GM19452 (cell line): ENCODE measurements around the gene ACVR1.
"Not testable (repeated sequence)": the region's sequence is repeated elsewhere in the genome, so short reads cannot be mapped to it uniquely, and the experiment has no call there.

Experiments used
- ATAC-seq: cut with Tn5 transposase; IDR thresholded peaks from one replicate; pipeline ENCODE4 v1.9.1; 2021; ENCODE audit not compliant: unreplicated experiment

Gene ACVR1

DNA sequence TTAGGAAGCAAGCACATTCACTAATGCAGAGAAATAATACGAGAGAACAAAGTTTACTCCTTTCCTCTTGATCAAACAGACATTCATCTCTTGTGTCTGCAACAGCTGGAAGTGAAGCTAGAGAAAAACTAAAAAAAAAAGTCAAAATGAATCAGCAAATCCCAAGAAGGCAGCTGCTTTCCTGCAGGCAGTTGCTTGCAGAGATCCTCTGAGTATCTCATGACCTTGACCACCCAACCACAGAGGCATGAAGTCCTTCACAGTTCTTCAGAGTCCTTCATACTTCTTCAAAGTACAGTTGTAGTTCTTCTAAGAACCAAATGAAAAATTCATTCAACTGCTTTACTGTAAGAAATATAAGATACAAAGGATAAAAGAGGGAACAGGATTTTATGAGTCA, 150.3 kb downstream of the ACVR1 start:
- no peak for ATAC-seq

DNA sequence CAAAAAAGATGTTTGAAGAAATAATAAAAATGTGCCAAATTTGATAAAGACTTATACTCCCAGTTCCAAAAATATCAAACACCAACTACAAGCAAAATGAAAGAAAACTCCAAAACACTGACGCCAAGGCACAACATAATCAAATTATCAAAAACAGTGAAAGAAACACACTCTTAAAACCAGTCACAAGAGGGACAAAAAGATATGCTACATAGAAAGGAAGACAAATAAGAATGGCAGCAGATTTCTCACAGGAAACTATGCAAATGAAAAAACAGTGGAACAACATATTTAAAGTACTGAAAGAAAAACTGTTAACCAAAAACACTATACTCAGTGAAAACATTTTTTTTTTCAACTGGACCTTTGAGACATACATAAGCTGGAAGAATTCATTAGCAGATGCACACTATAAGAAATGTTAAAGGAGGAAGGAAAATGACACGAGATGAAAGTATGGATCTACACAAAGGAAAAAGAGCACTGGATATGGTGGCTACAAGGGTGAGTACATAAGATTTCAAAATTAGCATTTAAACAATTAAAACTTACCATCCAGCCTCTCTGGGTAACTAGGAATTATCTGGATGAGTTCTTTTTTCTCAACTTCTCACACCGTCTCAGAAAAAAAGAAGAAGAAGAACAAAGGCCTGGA, 153.4 kb downstream of the ACVR1 start:
- ATAC-seq = no peak

DNA sequence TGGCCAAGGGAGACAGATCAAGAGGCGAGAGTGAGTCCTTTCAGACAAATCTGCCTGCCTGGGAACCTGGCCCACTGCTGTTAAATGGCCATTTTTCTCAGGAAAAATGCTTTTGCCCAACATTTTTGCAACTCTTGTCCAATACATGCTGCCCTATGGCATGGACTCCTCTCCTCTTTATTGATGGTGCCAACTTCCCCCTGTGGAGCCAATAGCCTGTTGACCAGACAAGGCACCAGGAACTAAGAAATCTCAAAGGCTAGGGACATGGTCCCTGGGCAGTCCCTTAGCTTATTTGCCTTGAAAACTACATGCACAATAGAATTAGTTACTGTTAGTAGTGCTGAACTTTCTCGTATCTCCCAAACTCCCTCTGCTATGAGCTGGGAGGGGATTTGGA, 155.6 kb downstream of the ACVR1 start:
- no peak for ATAC-seq

DNA sequence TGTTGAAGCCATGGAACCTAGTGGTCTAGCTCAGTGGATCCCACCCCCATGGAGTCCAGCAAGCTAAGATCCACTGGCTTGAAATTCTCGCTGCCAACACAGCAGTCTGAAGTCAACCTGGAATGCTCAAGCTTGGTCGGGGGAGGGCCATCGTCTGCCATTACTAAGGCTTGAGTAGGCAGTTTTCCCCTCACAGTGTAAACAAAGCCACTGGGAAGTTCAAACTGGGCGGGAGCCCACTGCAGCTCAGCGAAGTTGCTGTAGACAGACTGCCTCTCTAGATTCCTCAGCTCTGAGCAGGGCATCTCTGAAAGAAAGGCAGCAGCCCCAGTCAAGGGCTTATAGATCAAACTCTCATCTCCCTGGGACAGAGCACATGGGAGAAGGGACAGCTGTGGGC, 171.5 kb downstream of the ACVR1 start:
- not testable (repeated sequence) for ATAC-seq

DNA sequence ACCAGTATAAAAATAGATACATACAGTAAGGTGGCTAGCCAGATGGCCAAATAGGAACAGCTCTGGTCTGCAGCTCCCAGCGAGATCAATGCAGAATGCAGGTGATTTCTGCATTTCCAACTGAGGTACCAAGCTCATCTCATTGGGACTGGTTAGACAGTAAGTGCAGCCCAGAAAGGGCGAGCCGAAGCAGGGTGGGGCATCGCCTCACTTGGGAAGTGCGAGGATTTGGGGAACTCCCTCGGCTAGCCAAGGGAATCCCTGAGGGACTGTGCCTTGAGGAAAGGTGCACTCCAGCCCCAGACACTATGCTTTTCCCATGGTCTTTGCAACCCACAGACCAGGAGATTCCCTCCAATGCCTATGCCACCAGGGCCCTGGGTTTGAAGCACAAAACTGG, 172.0 kb downstream of the ACVR1 start:
- ATAC-seq = not testable (repeated sequence)

DNA sequence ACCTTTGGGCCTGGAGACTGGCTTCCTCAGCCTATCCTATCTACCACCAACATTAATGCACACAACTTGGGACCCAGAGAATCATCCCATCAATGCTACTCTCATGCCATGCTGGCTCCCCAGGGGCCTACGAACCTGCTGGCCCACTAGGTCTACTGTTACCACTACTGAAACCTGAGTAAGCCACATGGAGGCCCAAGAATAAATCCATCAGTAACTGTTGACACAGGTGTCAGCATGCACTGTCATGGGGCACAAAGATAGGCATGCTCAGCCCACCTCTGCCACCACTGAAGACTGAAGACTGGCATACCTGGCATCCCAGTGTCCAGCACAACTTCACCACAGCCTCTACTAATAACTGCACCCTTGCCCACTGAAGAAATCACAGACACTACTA, 176.3 kb downstream of the ACVR1 start:
- ATAC-seq = no peak

DNA sequence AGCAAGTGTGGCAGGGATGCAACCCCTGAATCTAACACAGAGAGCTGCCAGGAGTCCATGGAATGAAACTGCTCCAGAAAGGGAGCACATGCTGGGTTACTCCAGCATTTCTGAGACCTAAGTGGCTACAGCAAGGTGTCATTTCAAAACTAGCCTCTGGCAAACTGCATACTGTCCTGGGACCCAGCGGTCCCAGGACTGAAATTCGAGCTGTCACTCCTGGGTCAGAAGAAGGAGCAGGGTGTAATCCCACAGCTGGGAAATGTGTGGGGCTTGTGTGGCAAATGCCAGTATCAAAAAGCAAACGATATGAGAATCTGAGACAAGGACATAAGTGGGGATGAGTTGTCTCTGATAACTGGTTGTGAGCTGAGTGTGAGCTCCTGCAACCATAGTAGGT, 177.1 kb downstream of the ACVR1 start:
- no peak for ATAC-seq

DNA sequence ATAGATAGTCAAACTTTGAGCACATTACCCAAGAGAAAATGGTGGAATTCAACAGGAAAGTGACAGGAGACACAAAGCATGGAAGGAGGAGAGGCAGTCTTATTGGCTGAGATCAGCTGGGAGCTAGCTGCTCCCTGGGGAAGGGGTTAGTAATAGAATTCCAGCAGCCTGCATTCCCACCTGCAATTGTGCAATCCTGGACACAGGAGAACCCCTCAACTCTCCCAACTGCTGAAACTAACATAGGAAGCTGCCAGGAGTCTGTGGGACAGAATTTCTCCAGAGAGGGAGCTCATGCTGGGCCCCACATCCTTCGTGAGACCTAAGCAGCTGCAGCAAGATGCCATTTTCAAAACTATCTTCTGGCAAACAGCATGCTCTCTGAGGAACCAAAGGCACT, 177.7 kb downstream of the ACVR1 start:
- ATAC-seq = no peak

DNA sequence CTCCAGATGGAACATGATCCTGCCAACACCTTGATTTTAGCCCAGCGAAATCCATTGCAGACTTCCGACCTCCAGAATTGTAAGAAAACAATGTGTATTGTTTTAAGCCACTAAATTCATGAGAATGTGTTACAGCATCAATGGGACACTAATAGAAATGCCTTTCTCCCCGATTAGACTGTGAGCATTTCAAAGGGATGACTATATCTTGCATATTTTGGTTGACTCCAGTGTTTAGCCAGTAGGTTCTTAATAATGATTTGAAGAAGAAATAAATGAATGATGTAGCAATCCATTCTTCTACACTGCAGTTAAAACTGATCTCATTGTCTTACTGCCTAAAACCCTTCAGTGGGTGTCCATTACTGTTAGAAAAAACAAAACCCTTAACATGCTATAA, 180.1 kb downstream of the ACVR1 start:
- no peak for ATAC-seq

DNA sequence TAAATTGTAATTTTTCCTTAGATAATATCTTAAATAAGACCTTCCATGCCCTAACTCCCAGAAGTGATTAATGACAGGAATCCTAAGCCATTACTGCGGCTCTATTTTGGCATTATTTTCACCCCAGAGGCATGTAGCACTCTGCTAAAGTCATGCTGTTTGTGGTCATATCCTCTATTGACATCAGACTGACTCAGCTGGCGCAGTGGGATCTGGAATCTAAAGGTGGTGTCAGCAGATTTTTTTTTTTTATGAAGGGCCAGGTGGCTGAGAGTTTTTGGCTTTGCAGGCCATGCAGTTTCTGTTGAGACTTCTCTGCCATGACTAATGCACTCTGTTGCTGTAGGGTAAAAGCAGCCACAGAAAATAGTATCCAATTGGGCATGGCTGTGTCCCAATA, 183.4 kb downstream of the ACVR1 start:
- ATAC-seq = no peak

DNA sequence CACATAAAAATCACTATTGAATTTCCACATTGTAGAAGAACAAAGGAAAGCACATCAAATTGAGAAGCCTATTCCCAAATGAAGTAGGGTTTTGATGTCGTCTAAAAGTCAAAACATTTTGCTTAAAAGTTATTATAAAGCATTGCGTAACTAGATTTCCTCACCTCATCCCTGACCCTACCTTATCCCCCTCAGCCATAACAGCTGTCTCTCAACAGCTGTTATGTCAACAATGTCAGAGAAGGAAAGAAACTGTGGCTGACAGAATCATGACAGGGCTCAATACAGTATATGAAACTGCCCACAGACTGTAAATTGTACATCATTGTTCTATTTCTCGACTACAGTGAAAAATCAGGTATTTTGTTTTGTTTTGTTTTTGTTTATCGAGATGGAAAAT, 184.4 kb downstream of the ACVR1 start:
- ATAC-seq = no peak

DNA sequence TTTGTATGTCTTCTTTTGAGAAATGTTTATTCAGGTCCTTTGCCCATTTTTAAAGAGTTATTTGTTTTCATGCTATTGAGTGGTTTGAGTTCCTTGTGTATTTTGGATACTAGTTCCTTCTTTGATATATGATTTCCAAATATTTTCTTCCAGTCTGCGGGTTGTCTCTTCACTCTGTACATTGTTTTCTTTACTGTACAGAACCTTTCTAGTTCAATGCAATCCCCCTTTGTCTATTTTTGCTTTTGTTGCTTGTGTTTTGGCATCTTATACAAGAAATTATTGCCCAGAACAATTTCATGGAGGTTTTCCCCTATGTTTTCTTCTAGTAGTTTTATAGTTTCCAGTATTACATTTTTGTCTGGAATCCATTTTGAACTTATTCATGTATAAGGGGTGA, 185.0 kb downstream of the ACVR1 start:
- ATAC-seq = no peak
